ENCODE data around the gene ME1.
"Not testable (repeated sequence)": the region's sequence is repeated elsewhere in the genome, so short reads cannot be mapped to it uniquely, and the experiment has no call there.

The ME1 gene

GRCh38 chr6:83362349-83362748 lies 68.5 kb downstream of the ME1 start:
- in situ Hi-C loops (cut with HindIII; ENCODE audit: low sequenced_read_pairs) = not testable (repeated sequence)

GRCh38 chr6:83359638-83360037 lies 71.2 kb downstream of the ME1 start:
- in situ Hi-C loops (cut with HindIII; ENCODE audit: low sequenced_read_pairs) = no loop called here

- in situ Hi-C loops (cut with HindIII; ENCODE audit: low sequenced_read_pairs) = no loop called here
Measured at GRCh38 chr6:83354747-83355146, 76.1 kb downstream of the ME1 start.

DNA sequence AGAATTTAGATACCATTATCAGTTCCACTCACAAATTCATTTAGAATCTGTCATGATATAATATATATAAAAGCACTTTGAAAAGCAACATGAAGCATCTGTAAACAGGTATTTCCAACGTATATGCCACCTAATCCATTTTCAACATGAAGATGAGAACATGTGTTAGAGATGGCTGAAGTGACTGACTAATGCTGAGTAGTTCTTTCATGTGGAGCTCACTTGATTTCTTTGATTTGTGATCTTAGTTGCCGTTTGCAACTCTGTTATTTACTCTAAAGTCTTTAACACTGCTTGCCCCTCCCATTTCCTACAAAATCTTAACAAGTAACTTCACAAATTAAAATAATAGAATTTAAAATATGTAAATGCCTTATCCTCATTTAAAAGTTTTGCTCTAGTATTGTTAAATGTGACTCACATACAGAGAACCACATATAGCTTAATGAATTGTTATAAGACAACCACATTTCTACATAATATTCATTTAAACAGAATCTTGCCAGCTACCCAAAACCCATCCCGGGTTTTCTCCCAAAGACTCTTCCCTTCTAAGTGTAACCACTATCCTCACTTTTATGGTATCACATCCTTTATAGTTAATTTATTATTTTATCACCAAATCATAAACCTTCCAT lies 78.3 kb downstream of the ME1 start:
- in situ Hi-C loops (cut with HindIII; ENCODE audit: low sequenced_read_pairs) = no loop called here

- in situ Hi-C loops (cut with HindIII; ENCODE audit: low sequenced_read_pairs) = no loop called here
Measured at GRCh38 chr6:83343121-83343520, 87.7 kb downstream of the ME1 start.

GRCh38 chr6:83341765-83342164 lies 89.1 kb downstream of the ME1 start:
- in situ Hi-C loops (cut with HindIII; ENCODE audit: low sequenced_read_pairs) = no loop called here

DNA sequence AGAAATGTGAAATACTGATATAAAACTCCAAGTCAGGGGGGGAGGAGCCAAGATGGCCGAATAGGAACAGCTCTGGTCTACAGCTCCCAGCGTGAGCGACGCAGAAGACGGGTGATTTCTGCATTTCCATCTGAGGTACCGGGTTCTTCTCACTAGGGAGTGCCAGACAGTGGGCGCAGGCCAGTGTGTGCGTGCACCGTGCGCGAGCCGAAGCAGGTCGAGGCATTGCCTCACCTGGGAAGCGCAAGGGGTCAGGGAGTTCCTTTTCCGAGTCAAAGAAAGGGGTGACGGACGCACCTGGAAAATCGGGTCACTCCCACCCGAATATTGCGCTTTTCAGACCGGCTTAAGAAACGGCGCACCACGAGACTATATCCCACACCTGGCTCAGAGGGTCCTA lies 96.9 kb downstream of the ME1 start:
- in situ Hi-C loops (cut with HindIII; ENCODE audit: low sequenced_read_pairs) = not testable (repeated sequence)

GRCh38 chr6:83333500-83333899 lies 97.4 kb downstream of the ME1 start:
- in situ Hi-C loops (cut with HindIII; ENCODE audit: low sequenced_read_pairs) = no loop called here

DNA sequence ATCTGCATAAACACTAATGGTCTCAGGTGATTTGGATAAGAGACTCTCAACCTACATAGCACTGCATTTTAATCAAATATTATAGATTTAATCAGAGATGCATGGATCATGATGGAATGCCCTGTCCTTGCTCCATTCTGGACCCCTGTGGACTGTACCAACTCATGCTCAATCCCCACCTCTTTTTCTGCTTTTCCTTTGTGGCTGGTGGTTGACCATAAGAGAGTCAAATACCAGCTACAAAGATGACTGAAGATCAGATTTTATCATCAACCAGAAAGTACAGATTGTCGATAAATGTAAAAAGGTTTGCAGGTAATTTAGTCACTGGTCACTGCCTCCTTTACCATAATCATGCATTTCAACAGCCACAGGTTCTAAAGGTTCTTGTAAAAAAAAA lies 116.2 kb downstream of the ME1 start:
- in situ Hi-C loops (cut with HindIII; ENCODE audit: low sequenced_read_pairs) = no loop called here

- in situ Hi-C loops (cut with HindIII; ENCODE audit: low sequenced_read_pairs) = no loop called here
Measured at GRCh38 chr6:83313882-83314281, 117.0 kb downstream of the ME1 start.

DNA sequence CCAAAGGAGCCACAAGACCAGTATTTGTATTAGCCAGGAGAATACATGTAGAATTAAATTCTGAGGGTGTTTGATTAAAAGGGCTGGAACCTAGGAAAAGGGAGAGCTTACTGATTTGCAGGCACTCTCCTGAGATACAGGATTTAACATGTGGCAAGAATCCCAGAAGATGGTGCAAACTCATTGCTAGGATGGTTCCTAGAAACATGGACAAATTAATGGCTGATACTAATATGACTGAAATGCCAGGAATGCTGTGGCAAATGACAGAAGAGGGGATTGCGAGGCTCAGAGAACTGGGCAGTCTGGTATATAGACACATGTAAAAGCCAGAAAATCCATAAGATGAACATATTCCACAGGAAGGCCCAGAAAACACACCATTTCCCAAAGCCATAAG lies 119.6 kb downstream of the ME1 start:
- in situ Hi-C loops (cut with HindIII; ENCODE audit: low sequenced_read_pairs) = no loop called here

DNA sequence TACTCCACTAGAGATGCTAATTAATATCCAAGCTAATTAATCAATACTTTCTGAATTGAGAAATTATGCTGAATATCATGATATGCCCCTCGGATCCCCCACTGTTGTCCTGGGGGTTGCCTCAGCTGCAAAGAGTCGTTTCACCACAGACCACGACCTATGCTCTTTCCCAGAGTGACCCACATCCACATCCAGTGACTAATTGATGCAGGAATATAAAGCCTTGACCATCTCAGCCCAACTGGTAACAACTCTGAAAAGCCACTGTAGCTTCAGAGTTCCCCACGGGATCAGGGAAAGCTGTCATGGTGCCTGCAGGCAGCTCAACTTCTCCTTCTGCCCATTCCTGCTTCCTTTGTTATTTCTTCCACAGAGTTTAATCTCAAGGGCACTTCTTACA lies 120.8 kb downstream of the ME1 start:
- in situ Hi-C loops (cut with HindIII; ENCODE audit: low sequenced_read_pairs) = no loop called here

GRCh38 chr6:83309344-83309743 lies 121.5 kb downstream of the ME1 start:
- in situ Hi-C loops (cut with HindIII; ENCODE audit: low sequenced_read_pairs) = no loop called here

DNA sequence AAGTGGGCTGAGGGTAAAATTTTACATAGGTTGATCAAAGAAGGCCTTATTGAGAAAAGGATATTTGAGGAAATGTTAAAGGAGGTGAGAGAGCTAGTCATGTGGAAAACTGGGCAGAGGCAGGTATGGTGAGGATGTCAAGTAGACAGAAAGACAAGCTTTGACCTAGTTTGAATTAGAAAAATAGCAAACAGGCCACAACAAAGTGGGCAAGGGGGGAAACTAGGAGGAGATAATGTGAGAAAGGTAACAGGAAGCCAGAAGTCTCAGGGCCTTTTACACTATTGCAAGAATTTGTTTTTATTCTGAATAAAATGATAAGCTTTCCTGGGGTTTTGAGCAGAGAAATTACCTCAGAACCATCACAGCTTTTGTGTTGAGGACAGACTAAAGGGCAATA lies 122.0 kb downstream of the ME1 start:
- in situ Hi-C loops (cut with HindIII; ENCODE audit: low sequenced_read_pairs) = no loop called here

DNA sequence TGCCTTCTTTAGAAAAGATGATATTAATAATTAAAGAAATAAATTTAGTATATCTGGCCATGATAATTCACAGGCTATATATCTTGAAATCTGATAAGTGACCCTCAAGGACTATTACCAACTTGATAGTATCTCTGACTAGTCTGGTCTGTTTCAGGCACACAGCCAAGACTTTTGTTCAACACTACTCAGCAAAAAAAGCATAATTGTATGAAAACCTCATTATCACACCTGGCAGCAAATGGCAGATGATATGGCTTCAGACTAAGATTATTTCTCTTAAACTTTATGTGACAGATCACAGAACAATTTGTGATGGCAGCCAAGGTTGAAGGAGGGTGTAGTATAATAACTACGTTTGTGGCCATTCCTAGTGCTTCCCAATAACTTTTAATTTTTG lies 123.0 kb downstream of the ME1 start:
- in situ Hi-C loops (cut with HindIII; ENCODE audit: low sequenced_read_pairs) = no loop called here

GRCh38 chr6:83303426-83303825 lies 127.4 kb downstream of the ME1 start:
- in situ Hi-C loops (cut with HindIII; ENCODE audit: low sequenced_read_pairs) = no loop called here

DNA sequence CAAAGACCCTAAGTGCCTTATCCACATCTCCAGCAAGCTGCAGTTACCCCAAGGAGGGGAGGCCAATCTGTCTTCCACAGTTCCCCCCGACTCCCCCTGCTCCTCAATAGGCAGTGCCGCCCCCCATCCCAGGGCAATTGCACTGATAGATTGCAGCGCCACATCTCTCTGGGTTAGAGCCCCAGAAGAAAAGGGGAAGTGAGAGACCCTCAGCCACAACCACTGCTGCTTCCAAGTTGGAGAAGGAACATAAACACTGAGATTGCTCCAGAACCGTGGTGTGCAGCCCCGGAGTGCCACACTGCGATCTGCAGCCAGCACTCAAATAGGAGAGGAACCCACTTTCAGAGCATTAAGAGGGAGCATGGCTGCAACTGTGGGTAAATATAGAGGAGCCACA lies 136.2 kb downstream of the ME1 start:
- in situ Hi-C loops (cut with HindIII; ENCODE audit: low sequenced_read_pairs) = no loop called here

DNA sequence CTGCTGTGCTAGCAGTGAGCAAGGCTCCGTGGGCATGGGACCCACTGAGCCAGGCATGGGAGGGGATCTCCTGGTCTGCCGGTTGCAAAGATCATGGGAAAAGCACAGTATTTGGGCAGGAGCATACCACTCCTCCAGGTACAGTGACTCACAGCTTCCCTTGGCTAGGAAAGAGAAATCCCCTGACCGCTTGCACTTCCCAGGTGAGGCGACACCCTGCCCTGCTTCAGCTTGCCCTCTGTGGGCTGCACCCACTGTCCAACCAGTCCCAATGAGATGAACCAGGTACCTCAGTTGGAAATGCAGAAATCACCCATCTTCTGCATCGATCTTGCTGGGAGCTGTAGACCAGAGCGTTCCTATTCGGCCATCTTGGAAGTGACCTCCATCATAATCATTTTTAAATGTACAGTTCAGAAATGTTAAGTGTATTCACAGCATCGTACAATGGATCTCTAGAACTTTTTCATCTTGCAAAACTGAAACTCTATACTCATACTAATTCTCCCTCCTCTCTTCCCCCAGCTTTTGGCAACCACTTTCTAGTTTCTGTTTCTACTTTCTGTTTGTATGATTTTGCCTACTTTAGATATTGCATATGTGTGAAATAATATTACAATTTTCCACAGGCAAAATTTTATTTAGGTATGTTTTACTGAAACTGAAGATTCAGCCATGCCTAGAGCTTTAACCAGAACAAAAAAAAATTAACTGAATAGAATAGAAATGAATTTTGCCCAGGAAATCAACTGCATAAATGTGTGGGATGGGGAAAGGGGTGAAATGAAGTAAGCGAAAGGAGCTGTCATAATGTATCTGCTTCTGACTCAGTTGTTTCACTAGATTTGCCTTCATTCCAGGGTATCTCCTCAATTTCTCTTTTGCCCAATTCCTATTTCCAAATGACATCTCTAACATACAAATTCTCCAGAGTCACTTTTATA lies 137.7 kb downstream of the ME1 start:
- in situ Hi-C loops (cut with HindIII; ENCODE audit: low sequenced_read_pairs) = no loop called here

DNA sequence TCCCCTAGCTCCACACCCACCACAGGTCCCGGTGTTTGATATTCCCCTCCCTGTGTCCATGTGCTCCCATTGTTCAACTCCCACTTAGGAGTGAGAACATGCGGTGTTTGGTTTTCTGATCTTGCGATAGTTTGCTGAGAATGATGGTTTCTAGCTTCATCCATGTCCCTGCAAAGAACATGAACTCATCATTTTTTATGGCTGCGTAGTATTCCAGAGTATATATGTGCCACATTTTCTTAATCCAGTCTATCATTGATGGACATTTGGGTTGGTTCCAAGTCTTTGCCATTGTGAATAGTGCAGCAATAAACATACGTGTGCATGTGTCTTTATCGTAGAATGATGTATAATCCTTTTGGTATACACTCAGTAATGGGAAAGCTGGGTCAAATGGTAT lies 143.6 kb downstream of the ME1 start:
- in situ Hi-C loops (cut with HindIII; ENCODE audit: low sequenced_read_pairs) = not testable (repeated sequence)

- in situ Hi-C loops (cut with HindIII; ENCODE audit: low sequenced_read_pairs) = no loop called here
Measured at GRCh38 chr6:83285917-83286316, 144.9 kb downstream of the ME1 start.

DNA sequence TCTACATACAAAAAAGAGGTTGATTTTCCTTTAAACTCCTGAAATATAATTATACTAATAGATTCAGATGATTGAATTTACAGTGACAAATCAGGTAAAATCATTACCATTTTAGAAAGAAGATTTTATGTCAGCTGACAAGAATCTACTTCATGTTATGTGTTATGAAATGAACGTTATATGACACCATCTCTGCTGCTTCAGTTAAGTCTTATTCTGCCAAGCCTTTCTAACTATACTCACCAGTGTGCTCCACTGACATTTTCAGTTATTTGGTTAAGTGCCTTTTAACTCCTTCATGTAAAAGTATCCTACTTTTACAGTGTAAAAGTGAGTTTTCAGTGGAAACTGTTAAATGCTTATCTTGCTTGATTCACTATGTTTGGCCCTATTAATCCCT lies 157.3 kb downstream of the ME1 start:
- in situ Hi-C loops (cut with HindIII; ENCODE audit: low sequenced_read_pairs) = no loop called here

DNA sequence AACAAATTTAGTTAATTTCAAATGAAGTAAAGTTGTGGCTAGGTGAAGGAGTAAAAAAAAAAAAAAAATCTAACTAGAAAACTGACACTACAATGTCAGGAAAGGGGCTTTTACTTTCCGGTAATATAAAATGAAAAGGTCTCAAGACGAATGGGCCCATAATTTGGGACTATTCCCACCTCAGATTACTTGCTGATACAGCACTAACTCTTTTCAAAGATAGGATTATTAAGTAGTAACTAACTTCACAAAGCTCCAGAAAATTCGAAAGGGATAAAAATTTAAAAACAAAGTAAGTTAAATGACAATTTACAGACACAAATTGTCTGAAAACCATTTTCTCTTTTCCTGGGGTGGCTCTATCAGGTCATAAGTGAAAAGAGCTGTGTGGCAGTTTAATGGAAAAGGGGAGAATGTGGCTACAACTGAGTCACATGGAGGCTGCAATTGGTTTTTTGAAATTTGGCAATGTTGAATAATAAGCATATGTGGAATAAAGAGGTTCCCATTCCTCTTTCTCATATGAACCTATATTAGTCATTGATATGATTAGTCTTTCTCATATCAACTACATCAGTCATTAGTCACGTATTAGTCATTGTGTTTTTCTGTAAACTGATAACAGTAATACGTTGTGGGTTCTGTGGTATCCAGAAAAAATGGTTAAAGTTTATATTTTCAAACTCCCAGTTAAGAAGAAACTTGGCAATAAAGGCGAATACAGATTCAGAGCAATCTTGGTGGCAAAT lies 159.7 kb downstream of the ME1 start:
- in situ Hi-C loops (cut with HindIII; ENCODE audit: low sequenced_read_pairs) = no loop called here
